H1 (cell line): Measurements from ENCODE around the gene EEF1AKMT1. TPM values are rescaled to one million over a fixed set of nuclear protein-coding genes. Genes with fewer than 3 reads are reported as not detected.

Experiments used
- CTCF ChIA-PET: fragments of 300-600 bp; sonication (Branson Sonifier 250); formaldehyde crosslinking; loops from one replicate; lab custom pipeline; 2021; ENCODE audit not compliant: partially characterized antibody; lab: Charles Lee
- POLR2A ChIA-PET: fragments of 300-600 bp; sonication (Branson Sonifier 250); formaldehyde crosslinking; loops from one replicate; lab custom pipeline; 2021; ENCODE audit warnings: inconsistent platforms; ENCODE audit not compliant: partially characterized antibody; lab: Charles Lee
- DNase-seq, 2 experiments: peaks; one replicate each; pipeline versions ENCODE4 v3.0.0 to v3.0.0-alpha.2; 2010 to 2022; ENCODE audit warnings: low spot score in 2 of 2, low read depth in 1 of 2, mixed read lengths in 1 of 2
- FAIRE-seq: peaks from 2 replicates; lab custom pipeline; 2011; peaks lifted over from hg19 to GRCh38; lab: Jason Lieb, UNC
- H2AFZ ChIP-seq: 2 replicates; pipeline ENCODE4 v1.8.1; 2012; ENCODE audit warnings: low read length, inconsistent platforms
- H2AK5ac ChIP-seq: 2 replicates; pipeline ENCODE4 v1.6.1; 2013; ENCODE audit warnings: low read depth, low read length
- H2BK120ac ChIP-seq: replicated peaks from 2 replicates; pipeline ENCODE3; 2013; ENCODE audit warnings: low read depth, low read length, inconsistent platforms
- H2BK12ac ChIP-seq: 2 replicates; pipeline ENCODE4 v1.6.1; 2013; ENCODE audit warnings: low read depth, low read length
- H2BK15ac ChIP-seq: 2 replicates; pipeline ENCODE4 v1.6.1; 2013; ENCODE audit warnings: low read length
- H2BK20ac ChIP-seq: 2 replicates; pipeline ENCODE4 v1.6.1; 2013; ENCODE audit warnings: low read length
- H2BK5ac ChIP-seq: 2 replicates; pipeline ENCODE4 v1.6.1; 2013; ENCODE audit warnings: low read depth, low read length
- H3K14ac ChIP-seq: 2 replicates; pipeline ENCODE4 v1.6.1; 2013; ENCODE audit warnings: inconsistent platforms; ENCODE audit not compliant: insufficient read length
- H3K18ac ChIP-seq: 2 replicates; pipeline ENCODE4 v1.6.1; 2013; ENCODE audit warnings: low read length; ENCODE audit errors: extremely low read depth
- H3K23ac ChIP-seq: 2 replicates; pipeline ENCODE4 v1.6.1; 2013; ENCODE audit warnings: inconsistent platforms; ENCODE audit not compliant: insufficient read length
- H3K23me2 ChIP-seq: 2 replicates; pipeline ENCODE4 v1.6.1; 2013; ENCODE audit warnings: low read depth, low read length
- H3K27ac ChIP-seq: 2 replicates; pipeline ENCODE4 v1.6.1; 2011; ENCODE audit warnings: low read depth, low read length, inconsistent platforms
- H3K27me3 ChIP-seq, 4 experiments: replicated peaks in 1 of 4; 1 replicate in 1 of 4; 2 replicates in 3 of 4; pipeline versions ENCODE4 v1.6.1 to v1.8.1; 2011 to 2013; ENCODE audit warnings: low read length in 3 of 4, mild to moderate bottlenecking in 3 of 4, inconsistent platforms in 2 of 4, mixed read lengths in 2 of 4, moderate library complexity in 1 of 4; ENCODE audit not compliant: control insufficient read depth in 3 of 4, insufficient read depth in 3 of 4; ENCODE audit errors: extremely low read depth in 1 of 4
- H3K36me3 ChIP-seq, 4 experiments: 2 replicates each; pipeline versions ENCODE4 v1.6.1 to v1.8.1; 2011 to 2013; ENCODE audit warnings: mild to moderate bottlenecking in 4 of 4, low read length in 3 of 4, moderate library complexity in 2 of 4, control low read depth in 1 of 4, inconsistent platforms in 1 of 4; ENCODE audit not compliant: insufficient read depth in 4 of 4, control insufficient read depth in 2 of 4
- H3K4ac ChIP-seq: replicated peaks from 2 replicates; pipeline ENCODE3; 2013; ENCODE audit warnings: low read length, low read depth, mixed read lengths, inconsistent platforms; ENCODE audit not compliant: insufficient read length
- H3K4me1 ChIP-seq, 4 experiments: replicated peaks in 1 of 4; 1 replicate in 1 of 4; 2 replicates in 3 of 4; pipeline versions ENCODE4 v1.6.1 to v1.8.1; 2011 to 2013; ENCODE audit warnings: low read length in 3 of 4, inconsistent platforms in 2 of 4, mixed read lengths in 1 of 4; ENCODE audit not compliant: insufficient read depth in 4 of 4, control insufficient read depth in 3 of 4
- H3K4me2 ChIP-seq, 2 experiments: 2 replicates each; pipeline versions ENCODE4 v1.6.1 to v1.8.1; 2011 to 2013; ENCODE audit warnings: low read depth in 2 of 2, low read length in 2 of 2, control low read depth in 1 of 2, inconsistent platforms in 1 of 2, mild to moderate bottlenecking in 1 of 2; ENCODE audit not compliant: insufficient read depth in 1 of 2
- H3K4me3 ChIP-seq, 4 experiments: fragments of 200-600, 300-600 bp in 1 of 4; sonication (generic), shearing (Covaris generic), sonication (Bioruptor Twin) in 1 of 4; 2 replicates each; pipeline versions ENCODE4 v1.5.1 to v1.8.1; 2011 to 2016; ENCODE audit warnings: low read length in 4 of 4, low read depth in 3 of 4, control low read depth in 2 of 4, inconsistent platforms in 2 of 4, mild to moderate bottlenecking in 2 of 4, mixed read lengths in 1 of 4, moderate library complexity in 1 of 4; ENCODE audit not compliant: insufficient read depth in 2 of 4; ENCODE audit errors: extremely low read depth in 1 of 4
- H3K56ac ChIP-seq: replicated peaks from 2 replicates; pipeline ENCODE3; 2013; ENCODE audit warnings: low read depth, mild to moderate bottlenecking, mixed read lengths, low read length, inconsistent platforms; ENCODE audit not compliant: insufficient read length
- H3K79me1 ChIP-seq: 2 replicates; pipeline ENCODE4 v1.6.1; 2013; ENCODE audit warnings: low read depth, low read length, control low read depth
- H3K79me2 ChIP-seq, 2 experiments: 2 replicates each; pipeline versions ENCODE4 v1.6.1 to v1.8.1; 2012 to 2013; ENCODE audit warnings: low read length in 2 of 2, mild to moderate bottlenecking in 2 of 2, inconsistent platforms in 1 of 2; ENCODE audit not compliant: insufficient read depth in 2 of 2, control insufficient read depth in 1 of 2
- H3K9ac ChIP-seq, 4 experiments: replicated peaks in 1 of 4; 1 replicate in 1 of 4; 2 replicates in 3 of 4; pipeline versions ENCODE4 v1.6.1 to v1.8.1; 2011 to 2013; ENCODE audit warnings: low read depth in 3 of 4, low read length in 3 of 4, control low read depth in 2 of 4, mild to moderate bottlenecking in 2 of 4, moderate library complexity in 2 of 4, inconsistent platforms in 1 of 4; ENCODE audit errors: extremely low read depth in 1 of 4
- H3K9me3 ChIP-seq, 2 experiments: 2 replicates each; pipeline versions ENCODE4 v1.6.1 to v1.8.1; 2012 to 2013; ENCODE audit warnings: mild to moderate bottlenecking in 2 of 2, moderate library complexity in 2 of 2, control low read depth in 1 of 2, inconsistent platforms in 1 of 2, low read depth in 1 of 2, low read length in 1 of 2, mixed read lengths in 1 of 2; ENCODE audit not compliant: insufficient read depth in 2 of 2
- H4K20me1 ChIP-seq, 2 experiments: replicated peaks in 1 of 2; 2 replicates each; pipeline versions ENCODE3 to v1.8.1; 2011 to 2013; ENCODE audit warnings: inconsistent platforms in 2 of 2, low read length in 2 of 2, mild to moderate bottlenecking in 1 of 2; ENCODE audit not compliant: insufficient read depth in 2 of 2, control insufficient read depth in 1 of 2
- H4K5ac ChIP-seq: 2 replicates; pipeline ENCODE4 v1.6.1; 2013; ENCODE audit warnings: low read length, low read depth, mixed read lengths, inconsistent platforms; ENCODE audit not compliant: insufficient read length
- H4K8ac ChIP-seq: 2 replicates; pipeline ENCODE4 v1.8.0; 2013; ENCODE audit warnings: mild to moderate bottlenecking, moderate library complexity, low read length, inconsistent platforms; ENCODE audit not compliant: insufficient read depth; ENCODE audit errors: extremely low read depth
- H4K91ac ChIP-seq: replicated peaks from 2 replicates; pipeline ENCODE3; 2013; ENCODE audit warnings: low read length, mixed read lengths, inconsistent platforms; ENCODE audit not compliant: insufficient read length
- CHD1 ChIP-seq: IDR thresholded peaks from 2 replicates; pipeline ENCODE4 v1.6.1; 2012; ENCODE audit warnings: low read depth, low read length, improper control_type of control experiment
- FOSL1 ChIP-seq: IDR thresholded peaks from 2 replicates; pipeline ENCODE4 v1.6.1; 2011; ENCODE audit warnings: mild to moderate bottlenecking, low read depth, low read length, moderate library complexity; ENCODE audit not compliant: insufficient read depth
- GABPA ChIP-seq: IDR thresholded peaks from 2 replicates; pipeline ENCODE4 v1.6.1; 2011; ENCODE audit warnings: mild to moderate bottlenecking, low read length, moderate library complexity, borderline replicate concordance; ENCODE audit not compliant: insufficient read depth
- MAX ChIP-seq: IDR thresholded peaks from 2 replicates; pipeline ENCODE4 v1.6.1; 2012; ENCODE audit warnings: inconsistent platforms
- NRF1 ChIP-seq: IDR thresholded peaks from 2 replicates; pipeline ENCODE4 v1.6.1; 2011; ENCODE audit warnings: mild to moderate bottlenecking, low read depth, low read length, improper control_type of control experiment
- PHF8 ChIP-seq: fragments of 200-600 bp; sonication (generic); conservative IDR thresholded peaks from 2 replicates; pipeline ENCODE4 v1.7.1; 2012; ENCODE audit warnings: low read depth, mild to moderate bottlenecking, inconsistent platforms, low read length, moderate library complexity
- RFX5 ChIP-seq: IDR thresholded peaks from 2 replicates; pipeline ENCODE4 v1.6.1; 2011; ENCODE audit warnings: low read depth, low read length, improper control_type of control experiment, borderline replicate concordance
- SIN3A ChIP-seq, 2 experiments: IDR thresholded peaks in 1 of 2; conservative IDR thresholded peaks in 1 of 2; 2 replicates each; pipeline ENCODE4 v1.6.1; 2011 to 2012; ENCODE audit warnings: low read length in 2 of 2, improper control_type of control experiment in 1 of 2, low read depth in 1 of 2, mild to moderate bottlenecking in 1 of 2
- SIX5 ChIP-seq: IDR thresholded peaks from 2 replicates; pipeline ENCODE4 v1.6.1; 2011; ENCODE audit warnings: mild to moderate bottlenecking, low read depth, low read length
- SP1 ChIP-seq: IDR thresholded peaks from 2 replicates; pipeline ENCODE4 v1.6.1; 2011; ENCODE audit warnings: low read depth, low read length
- SP2 ChIP-seq: IDR thresholded peaks from 2 replicates; pipeline ENCODE4 v1.6.1; 2012; ENCODE audit warnings: mild to moderate bottlenecking, low read length, inconsistent platforms
- SP4 ChIP-seq: IDR thresholded peaks from 2 replicates; pipeline ENCODE4 v1.6.1; 2012; ENCODE audit warnings: low read length, inconsistent platforms
- TAF7 ChIP-seq: optimal IDR thresholded peaks from 2 replicates; pipeline ENCODE3; 2011; ENCODE audit warnings: low read depth, mild to moderate bottlenecking, inconsistent platforms, low read length, moderate library complexity, borderline replicate concordance
- WGBS, 2 experiments: shearing (Covaris generic) in 1 of 2; methylation state at CpG; one replicate each; pipeline versions ENCODE4 v1.1.6 to v1.1.7; 2013 to 2015; ENCODE audit warnings: low lambda C conversion rate in 2 of 2, mixed read lengths in 2 of 2, inconsistent platforms in 1 of 2, low coverage in 1 of 2, missing lambda C conversion rate in 1 of 2; ENCODE audit not compliant: insufficient replicate concordance in 2 of 2, insufficient coverage in 1 of 2, insufficient read length in 1 of 2; ENCODE audit errors: extremely low coverage in 1 of 2, missing lambda C conversion rate in 1 of 2; 5-methylcytosine and 5-hydroxymethylcytosine counted together
- polyA plus RNA-seq, 7 experiments: library from polyadenylated mRNA; depleted of rRNA in 3 of 7; stranded (reverse) in 5 of 7; unstranded in 2 of 7; fragments of >200 nt in 5 of 7; fragments of 200-250 nt in 2 of 7; gene quantifications; 1 replicate in 5 of 7; 2 replicates in 1 of 7; 4 replicates in 1 of 7; pipeline versions ENCODE4 v1.2.1 to v1.2.3, GENCODE V29; 2011 to 2013; ENCODE audit warnings: missing spikeins in 2 of 7, mixed read lengths in 2 of 7
- total RNA-seq: library from RNA; stranded (reverse); fragmentation: NEBNext Ultra II Directional; extraction: Animal tissue kit (Norgen Biotek cat#: 25700); gene quantifications from 2 replicates; pipeline ENCODE4 v1.2.1, GENCODE V29; 2021

EEF1AKMT1 gene
- total and polyA plus RNA-seq, 2 of the 8 experiments (the other 6 are each of a cell fraction or from before 2014, with no cell fraction given) = 3.1 to 4.1 TPM

DNA sequence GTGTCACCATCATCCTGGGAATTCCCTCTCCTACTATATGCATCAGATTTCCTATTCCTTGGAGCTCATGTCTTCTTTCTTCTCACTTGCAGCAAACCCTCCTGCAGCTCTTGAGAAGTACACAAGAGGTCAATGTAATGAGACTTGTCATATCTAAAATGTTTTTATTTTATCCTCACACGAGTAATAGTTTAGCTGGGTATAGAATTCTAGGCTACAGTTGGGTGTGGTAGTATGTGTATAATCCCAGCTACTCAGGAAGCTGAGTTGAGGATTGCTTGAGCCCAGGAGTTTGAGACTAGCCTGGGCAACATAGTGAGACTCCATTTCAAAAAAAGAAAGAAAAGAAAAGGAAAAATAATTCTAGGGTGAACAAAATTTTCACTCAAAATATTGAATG lies 24.4 kb downstream of the EEF1AKMT1 start:
- Histone ChIP-seq H4K5ac (no peak overlapping the region), H4K8ac (no peak overlapping the region), H3K9me3 (peaks cover 14 to 15% of the 10 kb centered on the region in 2 experiments; a peak in 3 of 4 replicates), H2BK15ac (no peak overlapping the region), H3K4me2 (no peak overlapping the region), H3K79me2 (no peaks in the 10 kb centered on the region), H2BK120ac (no peak overlapping the region), H3K56ac (no peak overlapping the region), H3K4ac (no peak overlapping the region), H2BK5ac (no peak overlapping the region), H3K79me1 (no peaks in the 10 kb centered on the region), H3K14ac (no peak overlapping the region), H3K27me3 (no peaks in the 10 kb centered on the region), H3K4me1 (no peaks in the 10 kb centered on the region), H2BK20ac (no peak overlapping the region), H3K18ac (no peak overlapping the region), H3K36me3 (no peaks in the 10 kb centered on the region), H3K23me2 (no peaks in the 10 kb centered on the region), H4K20me1 (no peaks in the 10 kb centered on the region), H4K91ac (no peak overlapping the region), H3K23ac (no peak overlapping the region), H3K27ac (no peak overlapping the region), H2AK5ac (no peak overlapping the region), H3K9ac (no peak overlapping the region), H2AFZ (no peak overlapping the region), H2BK12ac (no peak overlapping the region), H3K4me3 (no peak overlapping the region)
- DNase-seq (no peak), FAIRE-seq (no peak)
- WGBS, 2 experiments = 89% methylated on average over 1 of the region's 1 CpG; no CpG with 5 or more reads in 1 of the 2 experiments
- POLR2A ChIA-PET = interaction anchor here (0.6 kb wide), 1 partner anchor 8 kb away, joined by 4 read pairs; no protein-coding TSS in a partner anchor
- CTCF ChIA-PET = interaction anchor here (0.7 to 1.4 kb wide), 4 partner anchors 12 to 67 kb away, joined by 3 to 5 read pairs (median 3); no protein-coding TSS in a partner anchor
- no peak for TF ChIP-seq SIN3A (conservative IDR thresholded peaks at IDR 0.05 in 1 of 2, IDR thresholded peaks at IDR 0.05 in 1 of 2; ENCODE audit: low read depth in 1 of 2, low read length in 2 of 2)
- TF ChIP-seq NRF1 = no peak
- TF ChIP-seq GABPA = no peak
- TF ChIP-seq FOSL1 = no peak
- no peak for TF ChIP-seq SP4
- TF ChIP-seq SP2 = no peak
- no peak for TF ChIP-seq RFX5
- TF ChIP-seq MAX = no peak
- TF ChIP-seq SIX5 = no peak
- no peak for TF ChIP-seq SP1
- no peak for TF ChIP-seq PHF8
- TF ChIP-seq TAF7 = no peak
- no peak for TF ChIP-seq CHD1
- TF ChIP-seq, all 59 proteins: peak for 0
